ENCODE data around the gene ZNF853.

DNA sequence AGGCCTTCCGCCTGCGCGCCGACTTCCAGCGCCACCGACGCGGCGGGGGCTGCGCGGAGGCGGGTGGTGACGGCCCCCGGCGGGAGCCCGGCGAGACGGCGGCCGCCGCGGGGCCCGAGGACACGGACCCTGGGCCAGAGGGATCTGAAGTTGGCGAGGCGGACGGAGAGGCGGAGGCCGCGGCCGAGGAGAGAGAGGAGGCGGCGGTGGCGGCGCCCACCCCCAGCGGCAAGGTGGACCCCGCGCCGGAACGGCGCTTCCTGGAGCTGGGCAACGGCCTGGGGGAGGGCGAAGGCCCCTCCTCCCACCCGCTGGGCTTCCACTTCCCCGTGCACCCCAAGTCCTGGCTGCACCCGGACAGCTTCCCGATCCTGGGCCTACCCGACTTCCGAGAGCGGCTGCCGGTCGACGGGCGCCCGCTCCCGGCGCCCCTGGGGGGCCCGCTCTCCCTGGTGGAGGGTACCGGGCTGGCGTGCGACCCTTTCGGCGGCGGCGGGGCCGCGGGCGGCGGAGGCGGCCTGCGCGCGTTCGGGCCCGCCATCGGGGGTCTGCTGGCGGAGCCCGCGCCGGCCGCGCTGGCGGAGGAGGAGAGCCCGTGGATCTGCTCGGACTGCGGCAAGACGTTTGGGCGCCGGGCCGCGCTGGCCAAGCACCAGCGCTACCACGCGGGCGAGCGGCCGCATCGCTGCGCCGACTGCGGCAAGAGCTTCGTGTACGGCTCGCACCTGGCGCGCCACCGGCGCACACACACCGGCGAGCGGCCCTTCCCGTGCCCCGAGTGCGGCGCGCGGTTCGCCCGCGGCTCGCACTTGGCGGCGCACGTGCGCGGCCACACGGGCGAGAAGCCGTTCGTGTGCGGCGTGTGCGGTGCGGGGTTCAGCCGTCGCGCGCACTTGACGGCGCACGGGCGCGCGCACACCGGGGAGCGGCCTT lies 37.9 kb downstream of the ZNF853 start:
- TF ChIP-seq, protein P1, sequence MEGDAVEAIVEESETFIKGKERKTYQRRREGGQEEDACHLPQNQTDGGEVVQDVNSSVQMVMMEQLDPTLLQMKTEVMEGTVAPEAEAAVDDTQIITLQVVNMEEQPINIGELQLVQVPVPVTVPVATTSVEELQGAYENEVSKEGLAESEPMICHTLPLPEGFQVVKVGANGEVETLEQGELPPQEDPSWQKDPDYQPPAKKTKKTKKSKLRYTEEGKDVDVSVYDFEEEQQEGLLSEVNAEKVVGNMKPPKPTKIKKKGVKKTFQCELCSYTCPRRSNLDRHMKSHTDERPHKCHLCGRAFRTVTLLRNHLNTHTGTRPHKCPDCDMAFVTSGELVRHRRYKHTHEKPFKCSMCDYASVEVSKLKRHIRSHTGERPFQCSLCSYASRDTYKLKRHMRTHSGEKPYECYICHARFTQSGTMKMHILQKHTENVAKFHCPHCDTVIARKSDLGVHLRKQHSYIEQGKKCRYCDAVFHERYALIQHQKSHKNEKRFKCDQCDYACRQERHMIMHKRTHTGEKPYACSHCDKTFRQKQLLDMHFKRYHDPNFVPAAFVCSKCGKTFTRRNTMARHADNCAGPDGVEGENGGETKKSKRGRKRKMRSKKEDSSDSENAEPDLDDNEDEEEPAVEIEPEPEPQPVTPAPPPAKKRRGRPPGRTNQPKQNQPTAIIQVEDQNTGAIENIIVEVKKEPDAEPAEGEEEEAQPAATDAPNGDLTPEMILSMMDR (IDR thresholded peaks at IDR 0.05; ENCODE audit: extremely low read depth in 1 of 2, insufficient read depth in 1 of 2, low read depth in 1 of 2, low read length in 2 of 2), result no peak
- TF ChIP-seq POLR2A (IDR thresholded peaks at IDR 0.05; ENCODE audit: low read depth, low read length) (no peak), POLR2AphosphoS5 (IDR thresholded peaks at IDR 0.05; ENCODE audit: insufficient read depth, low read depth, low read length) (no peak), EZH2 (IDR thresholded peaks at IDR 0.05; ENCODE audit: borderline replicate concordance, low read depth, low read length, severe bottlenecking) (no peak), JUN (IDR thresholded peaks at IDR 0.05; ENCODE audit: borderline replicate concordance, insufficient read depth, insufficient read length, low read depth) (no peak)
- TF ChIP-seq, protein P2, sequence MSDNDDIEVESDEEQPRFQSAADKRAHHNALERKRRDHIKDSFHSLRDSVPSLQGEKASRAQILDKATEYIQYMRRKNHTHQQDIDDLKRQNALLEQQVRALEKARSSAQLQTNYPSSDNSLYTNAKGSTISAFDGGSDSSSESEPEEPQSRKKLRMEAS (IDR thresholded peaks at IDR 0.05; ENCODE audit: insufficient read depth, insufficient read length), result no peak
